ENCODE data around the gene ACACA. TPM values are rescaled to one million over a fixed set of nuclear protein-coding genes. Genes with fewer than 3 reads are reported as not detected.

Gene ACACA
- total RNA-seq, 1 donor from 2014 or later, result 44.8 TPM

- Histone ChIP-seq H3K36me3 (ENCODE audit: control insufficient read depth, insufficient read depth, low read length) (peaks cover 5% of the 10 kb centered on the region), H3K27me3 (ENCODE audit: control insufficient read depth, insufficient read depth, low read length) (no peaks in the 10 kb centered on the region), H3K4me3 (ENCODE audit: low read depth, low read length) (no peak overlapping the region)
- DNase-seq (ENCODE audit: low read depth), result peak; percentile 35
- TF ChIP-seq CTCF (IDR thresholded peaks at IDR 0.05; ENCODE audit: insufficient read depth, low read length, severe bottlenecking), result no peak
- FAIRE-seq, result no peak
Measured at GRCh38 chr17:37182786-37183465, 223.7 kb downstream of the ACACA start.

DNA sequence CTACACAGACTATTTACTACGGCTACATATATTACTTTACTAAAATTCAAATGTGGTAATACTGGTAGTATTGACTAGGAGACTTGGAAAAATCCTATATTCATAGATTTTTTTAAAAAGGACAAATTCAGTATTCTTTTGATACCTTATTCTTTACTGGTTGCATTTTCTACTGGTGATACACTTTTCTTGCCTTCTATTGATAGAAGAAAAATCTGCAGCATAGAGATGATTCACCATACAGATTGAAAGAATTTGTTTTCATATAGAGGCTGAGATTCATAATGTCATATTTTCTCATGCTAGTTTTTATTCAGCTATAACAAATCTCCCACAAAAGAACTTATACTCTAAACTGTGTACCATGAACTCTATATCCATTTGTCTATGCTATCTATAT, 226.3 kb downstream of the ACACA start:
- peaks cover 5% of the 10 kb centered on the region for H3K36me3 ChIP-seq (ENCODE audit: control insufficient read depth, insufficient read depth, low read length)
- H3K4me3 ChIP-seq (ENCODE audit: low read depth, low read length), result no peak overlapping the region
- TF ChIP-seq CTCF (IDR thresholded peaks at IDR 0.05; ENCODE audit: insufficient read depth, low read length, severe bottlenecking), result no peak
- FAIRE-seq (no peak), DNase-seq (ENCODE audit: low read depth) (peak; percentile 39)
- no peaks in the 10 kb centered on the region for H3K27me3 ChIP-seq (ENCODE audit: control insufficient read depth, insufficient read depth, low read length)

DNA sequence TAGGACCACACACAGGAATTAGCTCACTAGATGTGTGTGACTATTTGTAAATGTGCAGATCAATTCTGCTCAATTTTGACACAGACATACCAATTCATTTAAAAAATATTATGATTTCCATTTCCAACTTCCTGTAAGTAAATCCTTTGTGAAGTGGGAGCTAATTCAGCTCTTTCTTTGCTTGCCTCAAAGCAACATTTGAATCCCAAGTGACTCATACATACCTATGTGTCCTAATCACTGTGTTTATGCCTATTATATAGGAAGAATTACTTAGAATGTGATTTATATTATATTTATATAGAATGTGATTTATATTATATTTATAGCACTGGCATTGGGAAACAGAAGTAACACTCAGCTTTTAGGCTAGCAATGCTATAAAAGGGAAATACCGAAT, 226.7 kb downstream of the ACACA start:
- peaks cover 5% of the 10 kb centered on the region for H3K36me3 ChIP-seq (ENCODE audit: control insufficient read depth, insufficient read depth, low read length)
- no peak overlapping the region for H3K4me3 ChIP-seq (ENCODE audit: low read depth, low read length)
- FAIRE-seq, result no peak
- no peak for TF ChIP-seq CTCF (IDR thresholded peaks at IDR 0.05; ENCODE audit: insufficient read depth, low read length, severe bottlenecking)
- DNase-seq (ENCODE audit: low read depth), result peak; percentile 92
- H3K27me3 ChIP-seq (ENCODE audit: control insufficient read depth, insufficient read depth, low read length), result no peaks in the 10 kb centered on the region

- H3K4me3 ChIP-seq (ENCODE audit: low read depth, low read length), result no peak overlapping the region
- no peak for FAIRE-seq
- DNase-seq (ENCODE audit: low read depth), result peak; percentile 74
- no peak for TF ChIP-seq CTCF (IDR thresholded peaks at IDR 0.05; ENCODE audit: insufficient read depth, low read length, severe bottlenecking)
- H3K27me3 ChIP-seq (ENCODE audit: control insufficient read depth, insufficient read depth, low read length), result no peaks in the 10 kb centered on the region
- peaks cover 3% of the 10 kb centered on the region for H3K36me3 ChIP-seq (ENCODE audit: control insufficient read depth, insufficient read depth, low read length)
Measured at GRCh38 chr17:37177254-37177870, 229.3 kb downstream of the ACACA start.

DNA sequence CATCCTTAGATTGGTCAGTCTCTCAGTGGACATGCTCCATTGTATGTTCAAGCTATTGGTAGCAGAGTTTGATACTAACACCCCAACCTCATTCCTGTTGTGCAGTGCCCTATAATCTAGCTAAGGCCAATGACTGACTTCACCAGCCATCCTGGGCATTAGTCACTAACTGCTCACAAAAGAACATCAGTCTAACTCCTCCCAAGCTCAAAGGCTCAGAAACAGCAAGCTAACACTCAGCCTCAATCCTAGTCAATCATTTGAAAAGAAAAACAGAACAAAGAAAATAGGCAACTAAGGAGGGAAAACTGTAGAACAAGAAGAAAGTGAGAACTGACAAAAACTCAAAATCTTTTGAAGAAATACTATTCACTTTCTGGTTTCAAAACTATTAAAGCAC, 229.9 kb downstream of the ACACA start:
- Histone ChIP-seq H3K36me3 (ENCODE audit: control insufficient read depth, insufficient read depth, low read length) (peaks cover 3% of the 10 kb centered on the region), H3K27me3 (ENCODE audit: control insufficient read depth, insufficient read depth, low read length) (no peaks in the 10 kb centered on the region), H3K4me3 (ENCODE audit: low read depth, low read length) (no peak overlapping the region)
- DNase-seq (ENCODE audit: low read depth) (peak; percentile 84), FAIRE-seq (no peak)
- TF ChIP-seq CTCF (IDR thresholded peaks at IDR 0.05; ENCODE audit: insufficient read depth, low read length, severe bottlenecking), result no peak

All from bronchial epithelial cell (primary cell).